Stimulated activated effector memory CD8-positive, alpha-beta T cell treated with anti-CD3 and anti-CD28 coated beads, Interleukin-12 subunit alpha, Interleukin-12 subunit beta, amount 100 ng/mL, for 72 hours (primary cell): Measurements from ENCODE around the gene ZBTB24.

Source experiments
- ATAC-seq: fragments of 150-1000 bp; cut with Tn5 transposase; 2 replicates; pipeline ENCODE4 v1.10.0; 2021
- DNase-seq, 2 donors: peaks; one replicate each; pipeline ENCODE4 v3.0.0; 2021 to 2022; ENCODE audit warnings: low spot score in 2 of 2
- H3K27ac Mint-ChIP-seq: one replicate; pipeline ENCODE4 v1.8.0; 2022; ENCODE audit warnings: mild to moderate bottlenecking, mixed read lengths
- H3K36me3 Mint-ChIP-seq: one replicate; pipeline ENCODE4 v1.8.0; 2022; ENCODE audit warnings: mild to moderate bottlenecking, mixed read lengths
- H3K4me1 Mint-ChIP-seq: one replicate; pipeline ENCODE4 v1.8.0; 2022; ENCODE audit warnings: mixed read lengths
- H3K4me3 Mint-ChIP-seq: one replicate; pipeline ENCODE4 v1.8.0; 2022; ENCODE audit warnings: mild to moderate bottlenecking, mixed read lengths
- H3K9me3 Mint-ChIP-seq: one replicate; pipeline ENCODE4 v1.8.0; 2022; ENCODE audit warnings: mixed read lengths

The ZBTB24 gene

DNA sequence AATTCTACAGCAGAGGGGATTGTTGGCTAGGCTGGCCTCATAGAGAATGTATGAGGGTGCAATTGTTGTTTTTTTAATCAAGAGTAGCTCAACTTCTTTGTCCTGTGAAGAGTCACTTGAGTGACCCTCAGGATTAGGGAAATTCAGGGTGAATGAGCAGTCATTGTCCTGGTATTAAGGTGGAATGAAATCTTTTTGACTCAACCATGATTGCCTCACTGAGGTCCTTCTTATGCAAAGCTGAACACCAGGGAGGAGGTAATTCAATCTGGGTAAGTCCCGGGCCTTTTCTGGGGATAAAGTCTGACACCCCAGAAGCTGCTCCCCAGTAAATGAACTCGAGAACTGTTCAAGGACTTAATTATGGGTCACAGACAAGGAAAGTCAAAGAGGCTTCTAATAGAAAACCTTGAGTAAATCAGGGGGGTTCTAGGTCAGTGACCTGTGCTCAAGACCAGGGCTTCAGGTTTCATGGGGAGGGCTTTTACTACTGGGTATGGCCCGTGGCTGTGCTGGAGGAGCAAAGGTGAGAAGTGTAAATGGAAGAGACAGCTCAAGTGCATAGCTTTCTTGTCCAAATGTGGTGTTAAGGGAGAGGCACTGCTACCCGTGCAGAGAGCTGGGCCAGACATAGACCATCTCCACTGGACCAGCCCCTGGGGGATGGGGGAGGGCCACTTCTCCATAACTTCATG lies 25.3 kb upstream of the ZBTB24 start:
- Mint-ChIP-seq H3K4me3 (no peak overlapping the region), H3K27ac (no peak overlapping the region), H3K36me3 (no peaks in the 10 kb centered on the region), H3K9me3 (no peaks in the 10 kb centered on the region), H3K4me1 (no peaks in the 10 kb centered on the region)
- ATAC-seq = no peak
- DNase-seq = no peak

DNA sequence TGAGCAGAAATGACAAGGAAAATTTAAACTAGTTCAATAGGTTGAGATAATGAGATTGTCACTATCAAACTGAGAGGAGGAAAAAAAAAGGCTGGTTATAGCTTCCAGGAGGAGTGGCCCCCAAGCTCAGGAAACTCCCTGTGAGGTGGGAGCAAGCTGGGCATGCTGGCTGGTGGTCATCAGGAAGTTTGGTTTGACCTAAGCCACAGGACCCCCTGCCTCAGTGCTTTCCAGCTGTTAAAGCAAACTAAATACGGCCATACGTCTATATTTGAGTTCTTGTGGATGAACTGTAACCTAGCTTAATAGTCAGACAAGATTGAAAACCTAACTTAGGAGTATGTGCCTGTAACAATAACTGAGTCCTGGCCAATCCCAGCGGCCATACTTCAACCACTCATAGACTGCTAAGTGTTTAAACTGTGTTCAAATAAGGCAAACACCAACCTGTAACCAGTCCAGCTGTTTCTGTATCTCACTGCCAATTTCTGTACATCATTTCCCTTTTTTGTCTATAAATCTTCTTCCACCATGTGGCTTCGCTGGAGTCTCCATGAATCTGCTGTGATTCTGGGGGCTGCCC lies 24.6 kb upstream of the ZBTB24 start:
- Mint-ChIP-seq H3K27ac (peak overlapping the region; percentile 4), H3K36me3 (no peaks in the 10 kb centered on the region), H3K4me3 (no peak overlapping the region), H3K9me3 (no peaks in the 10 kb centered on the region), H3K4me1 (no peaks in the 10 kb centered on the region)
- ATAC-seq (no peak), DNase-seq (no peak)

GRCh38 chr6:109506841-109507240 lies 23.8 kb upstream of the ZBTB24 start:
- H3K4me1 Mint-ChIP-seq = no peaks in the 10 kb centered on the region
- peak overlapping the region; percentile 4 for H3K27ac Mint-ChIP-seq
- ATAC-seq (no peak), DNase-seq (no peak)
- no peaks in the 10 kb centered on the region for H3K36me3 Mint-ChIP-seq
- no peak overlapping the region for H3K4me3 Mint-ChIP-seq
- no peaks in the 10 kb centered on the region for H3K9me3 Mint-ChIP-seq

GRCh38 chr6:109506314-109506713 lies 23.3 kb upstream of the ZBTB24 start:
- ATAC-seq = no peak
- Mint-ChIP-seq H3K4me3 (no peak overlapping the region), H3K9me3 (no peaks in the 10 kb centered on the region), H3K36me3 (no peaks in the 10 kb centered on the region), H3K4me1 (no peaks in the 10 kb centered on the region), H3K27ac (peak overlapping the region; percentile 4)
- no peak for DNase-seq

- H3K27ac Mint-ChIP-seq = no peak overlapping the region
- no peak for ATAC-seq
- no peaks in the 10 kb centered on the region for H3K9me3 Mint-ChIP-seq
- no peaks in the 10 kb centered on the region for H3K36me3 Mint-ChIP-seq
- H3K4me3 Mint-ChIP-seq = no peak overlapping the region
- DNase-seq = no peak
- no peaks in the 10 kb centered on the region for H3K4me1 Mint-ChIP-seq
These were observed 20.6 kb upstream of the ZBTB24 start for GRCh38 chr6:109503327-109504224.

DNA sequence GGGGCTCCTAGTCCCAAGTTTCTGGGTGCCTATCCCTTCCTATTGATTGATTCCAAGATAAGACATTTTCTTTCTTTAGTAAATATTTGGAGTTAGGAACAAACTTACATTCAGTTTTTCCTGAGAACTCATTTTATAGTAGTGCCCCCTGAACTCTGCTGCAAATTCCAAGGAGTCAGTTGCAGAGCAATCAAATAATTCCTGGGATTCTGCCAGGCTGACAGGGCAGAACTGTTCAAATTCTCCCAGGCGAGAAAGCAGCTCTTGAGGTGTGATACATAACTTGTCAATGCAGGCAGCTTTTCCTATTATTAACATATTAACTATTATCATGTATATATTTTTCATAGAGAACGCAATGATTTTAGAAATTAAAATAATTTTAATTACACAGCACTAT lies 15.9 kb upstream of the ZBTB24 start:
- ATAC-seq (no peak), DNase-seq (no peak)
- no peaks in the 10 kb centered on the region for H3K9me3 Mint-ChIP-seq
- H3K36me3 Mint-ChIP-seq = no peaks in the 10 kb centered on the region
- H3K27ac Mint-ChIP-seq = no peak overlapping the region
- no peaks in the 10 kb centered on the region for H3K4me1 Mint-ChIP-seq
- no peak overlapping the region for H3K4me3 Mint-ChIP-seq

GRCh38 chr6:109498052-109498451 lies 15.0 kb upstream of the ZBTB24 start:
- H3K4me1 Mint-ChIP-seq = no peaks in the 10 kb centered on the region
- no peaks in the 10 kb centered on the region for H3K9me3 Mint-ChIP-seq
- ATAC-seq (no peak), DNase-seq (no peak)
- no peaks in the 10 kb centered on the region for H3K36me3 Mint-ChIP-seq
- no peak overlapping the region for H3K27ac Mint-ChIP-seq
- H3K4me3 Mint-ChIP-seq = no peak overlapping the region

DNA sequence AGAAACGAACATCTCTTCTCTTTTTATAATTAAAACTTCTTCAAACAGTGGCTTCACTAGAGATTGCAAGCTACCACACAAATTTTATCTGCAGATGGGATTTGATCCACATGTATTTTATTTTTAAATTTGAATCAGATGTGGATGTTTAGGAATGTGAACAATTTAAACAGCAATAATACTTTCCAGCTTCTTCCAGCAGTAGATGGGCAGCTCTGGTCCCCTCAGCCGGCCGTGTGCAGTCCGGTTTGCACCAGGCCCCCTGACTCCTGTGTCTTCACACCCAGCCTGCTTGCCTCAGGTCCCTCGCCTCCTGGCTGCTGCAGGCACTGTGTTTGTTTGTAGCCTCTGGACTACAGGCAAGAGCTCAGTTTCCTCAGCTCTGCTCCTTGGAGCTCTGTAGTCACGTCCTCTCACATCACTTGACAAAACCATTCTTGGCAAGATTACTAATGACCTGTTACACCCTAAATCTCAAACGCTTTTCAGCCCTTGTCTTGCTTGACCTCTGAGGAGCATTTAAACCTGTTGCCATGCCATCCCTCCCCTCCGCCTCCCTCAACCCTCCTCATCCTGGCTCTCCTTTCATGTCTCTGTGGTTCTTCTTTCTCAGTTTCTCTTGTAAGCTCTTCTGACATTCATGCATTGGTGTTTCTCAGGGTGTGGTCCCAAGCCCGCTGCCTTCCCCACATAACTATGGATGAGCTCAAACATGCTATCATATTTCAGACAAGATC lies 13.2 kb upstream of the ZBTB24 start:
- Mint-ChIP-seq H3K9me3 (no peaks in the 10 kb centered on the region), H3K4me1 (peaks cover 9% of the 10 kb centered on the region), H3K36me3 (no peaks in the 10 kb centered on the region), H3K27ac (peak overlapping the region; percentile 60), H3K4me3 (no peak overlapping the region)
- DNase-seq = no peak
- no peak for ATAC-seq

- no peak for ATAC-seq
- H3K9me3 Mint-ChIP-seq = no peaks in the 10 kb centered on the region
- no peak overlapping the region for H3K4me3 Mint-ChIP-seq
- no peak overlapping the region for H3K27ac Mint-ChIP-seq
- no peaks in the 10 kb centered on the region for H3K36me3 Mint-ChIP-seq
- H3K4me1 Mint-ChIP-seq = peaks cover 17% of the 10 kb centered on the region
- peak in 1 of 2 donors; percentile 15 for DNase-seq
These were observed 10.8 kb upstream of the ZBTB24 start for GRCh38 chr6:109493865-109494264.

- Mint-ChIP-seq H3K4me1 (peaks cover 17% of the 10 kb centered on the region), H3K36me3 (no peaks in the 10 kb centered on the region), H3K9me3 (no peaks in the 10 kb centered on the region), H3K4me3 (peak overlapping the region; percentile 27), H3K27ac (peak overlapping the region; percentile 36)
- peak; percentile 99 for ATAC-seq
- peak in 1 of 2 donors; percentile 66 for DNase-seq
These were observed 8.4 kb upstream of the ZBTB24 start for GRCh38 chr6:109491207-109491938.

DNA sequence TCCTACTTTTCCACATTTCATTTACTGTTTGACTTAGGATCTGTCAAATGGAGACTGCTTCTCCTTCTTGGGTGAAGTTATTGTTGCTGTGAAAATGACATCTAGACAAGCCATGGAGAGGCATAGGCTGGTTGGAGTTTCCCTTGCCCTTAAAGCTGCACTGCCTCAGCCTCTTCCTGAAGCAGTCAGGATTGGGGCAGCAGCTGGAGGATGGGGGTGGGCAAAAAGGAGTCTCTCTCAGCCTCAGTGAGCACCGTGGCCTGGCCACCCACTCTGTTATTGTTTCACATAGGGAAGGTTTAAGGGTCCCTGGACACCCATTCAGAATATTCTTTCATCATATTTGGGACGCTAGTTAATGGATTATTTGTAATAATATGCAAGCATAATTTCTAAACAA lies 7.7 kb upstream of the ZBTB24 start:
- Mint-ChIP-seq H3K9me3 (no peaks in the 10 kb centered on the region), H3K4me3 (peak overlapping the region; percentile 27), H3K27ac (peak overlapping the region; percentile 36), H3K36me3 (no peaks in the 10 kb centered on the region), H3K4me1 (peaks cover 17% of the 10 kb centered on the region)
- ATAC-seq (no peak), DNase-seq (peak in 1 of 2 donors; percentile 49)

DNA sequence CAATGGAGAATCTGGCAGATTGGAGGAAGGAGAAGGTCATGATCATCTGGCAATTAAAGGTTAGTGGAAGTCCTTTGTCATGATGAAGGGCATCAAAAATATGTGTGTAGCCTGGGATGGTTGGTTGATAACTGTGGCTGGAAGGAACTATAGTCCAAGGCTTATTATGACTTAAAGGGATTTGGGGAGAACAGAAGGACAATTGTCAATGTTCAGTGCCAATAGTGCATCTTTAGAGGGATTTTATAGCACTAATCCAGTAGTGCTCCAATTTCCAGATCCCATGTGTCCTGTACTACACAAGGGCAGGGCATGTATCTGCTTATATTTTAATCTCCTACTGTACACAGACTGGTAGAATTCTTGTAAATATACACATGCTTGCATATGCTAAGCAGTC lies 5.0 kb upstream of the ZBTB24 start:
- no peak for ATAC-seq
- Mint-ChIP-seq H3K27ac (no peak overlapping the region), H3K4me3 (no peak overlapping the region), H3K4me1 (peaks cover 28% of the 10 kb centered on the region), H3K9me3 (no peaks in the 10 kb centered on the region), H3K36me3 (no peaks in the 10 kb centered on the region)
- DNase-seq = peak in 1 of 2 donors; percentile 17

DNA sequence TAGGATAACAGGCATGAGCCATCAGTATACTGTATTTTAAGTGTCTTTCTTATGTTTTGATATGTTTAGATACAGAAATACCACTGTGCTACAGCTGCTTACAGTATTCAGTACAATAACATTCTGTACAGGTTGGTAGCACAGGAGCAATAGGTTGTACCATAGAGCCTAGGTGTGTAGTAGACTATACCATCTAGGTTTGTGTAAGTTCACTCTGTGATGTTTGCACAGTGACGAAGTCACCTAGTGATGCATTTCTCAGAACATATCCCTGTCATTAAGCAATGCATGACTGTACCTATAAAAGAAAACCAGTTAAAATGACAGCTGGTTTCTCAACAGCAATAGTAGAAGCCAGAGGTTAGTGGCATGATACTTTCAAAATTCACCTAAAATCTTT lies 3.0 kb upstream of the ZBTB24 start:
- Mint-ChIP-seq H3K27ac (no peak overlapping the region), H3K4me3 (no peak overlapping the region), H3K36me3 (peaks cover 16% of the 10 kb centered on the region), H3K9me3 (no peaks in the 10 kb centered on the region), H3K4me1 (peaks cover 34% of the 10 kb centered on the region)
- peak in 1 of 2 donors; percentile 38 for DNase-seq
- peak; percentile 35 for ATAC-seq

DNA sequence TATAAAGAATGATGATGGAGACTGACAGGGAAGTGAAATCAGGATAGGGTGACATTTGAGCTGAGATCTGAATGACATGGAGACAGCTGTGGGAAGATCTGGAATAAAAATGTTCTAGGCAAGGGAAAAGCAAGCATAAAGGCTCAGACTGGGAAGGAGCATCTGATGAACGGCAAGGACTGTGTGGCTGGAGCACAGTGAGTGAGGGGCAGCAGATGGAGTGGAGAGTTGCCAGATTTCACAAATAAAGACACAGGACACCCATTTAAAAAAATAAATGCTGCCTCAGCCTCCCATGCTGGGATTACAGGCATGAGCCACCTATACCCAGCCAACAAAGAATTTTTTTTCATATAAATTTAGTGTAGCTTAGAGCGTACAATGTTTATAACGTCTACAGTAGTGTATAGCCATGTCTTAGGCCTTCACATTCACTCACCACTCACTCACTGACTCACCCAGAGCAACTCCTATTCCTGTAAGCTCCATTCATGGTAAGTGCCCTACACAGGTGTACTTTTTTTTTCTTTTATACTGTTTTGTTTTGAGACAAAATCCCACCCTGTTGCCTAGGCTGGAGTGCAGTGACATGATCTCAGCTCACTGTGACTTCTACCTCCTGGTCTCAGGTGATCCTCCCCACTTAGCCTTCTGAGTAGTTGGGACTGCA lies 2.4 kb upstream of the ZBTB24 start:
- no peak for ATAC-seq
- Mint-ChIP-seq H3K36me3 (peaks cover 18% of the 10 kb centered on the region), H3K27ac (no peak overlapping the region)

More for the DNA sequence above, 2.4 kb upstream of the ZBTB24 start:
- Mint-ChIP-seq H3K9me3 (no peaks in the 10 kb centered on the region), H3K4me3 (no peak overlapping the region), H3K4me1 (peaks cover 32% of the 10 kb centered on the region)
- DNase-seq = peak in 1 of 2 donors; percentile 44
